HG03025 (cell line): ENCODE measurements around the gene PPP1R18.
"Not testable (repeated sequence)": the region's sequence is repeated elsewhere in the genome, so short reads cannot be mapped to it uniquely, and the experiment has no call there.

Source experiments
- ATAC-seq: cut with Tn5 transposase; IDR thresholded peaks from one replicate; pipeline ENCODE4 v1.9.1; 2021; ENCODE audit warnings: mild to moderate bottlenecking, moderate library complexity; ENCODE audit not compliant: unreplicated experiment, low FRiP score

Gene PPP1R18

GRCh38 chr6:30672445-30673253, 13.8 kb downstream of the PPP1R18 start, which contains the start of gene DHX16:
Gene DHX16, minus strand, starts transcription at chr6:30673006. Its CDS starts 165 bp downstream, at chr6:30672841.
- peak; percentile 67 for ATAC-seq

GRCh38 chr6:30670760-30671527, 15.5 kb downstream of the PPP1R18 start:
- ATAC-seq, result no peak

- ATAC-seq, result not testable (repeated sequence)
These were observed 20.1 kb downstream of the PPP1R18 start for GRCh38 chr6:30666300-30666699.

- ATAC-seq, result no peak
These were observed 21.3 kb downstream of the PPP1R18 start for GRCh38 chr6:30664994-30665767.

GRCh38 chr6:30657922-30658321, 28.5 kb downstream of the PPP1R18 start:
- ATAC-seq, result not testable (repeated sequence)

GRCh38 chr6:30657454-30657853, 29.0 kb downstream of the PPP1R18 start:
- no peak for ATAC-seq

GRCh38 chr6:30656513-30656912, 29.9 kb downstream of the PPP1R18 start:
- no peak for ATAC-seq

- ATAC-seq, result no peak
These were observed 30.7 kb downstream of the PPP1R18 start for GRCh38 chr6:30655743-30656094.

GRCh38 chr6:30654798-30655742, 31.4 kb downstream of the PPP1R18 start:
- ATAC-seq, result no peak

GRCh38 chr6:30651143-30651542, 35.3 kb downstream of the PPP1R18 start:
- no peak for ATAC-seq

- ATAC-seq, result peak; percentile 55
These were observed 39.0 kb downstream of the PPP1R18 start for GRCh38 chr6:30647242-30648116.

- ATAC-seq, result peak; percentile 42
These were observed 39.8 kb downstream of the PPP1R18 start, which contains the start of gene C6orf136 for GRCh38 chr6:30646450-30647241. Gene C6orf136, plus strand, starts transcription at chr6:30647133. Its CDS starts 99 bp downstream, at chr6:30647232.

GRCh38 chr6:30645989-30646388, 40.5 kb downstream of the PPP1R18 start:
- ATAC-seq, result no peak

- no peak for ATAC-seq
These were observed 41.7 kb downstream of the PPP1R18 start for GRCh38 chr6:30644769-30645168.

- no peak for ATAC-seq
These were observed 42.8 kb downstream of the PPP1R18 start for GRCh38 chr6:30643656-30644055.

GRCh38 chr6:30641048-30641447, 45.4 kb downstream of the PPP1R18 start:
- ATAC-seq, result no peak

- no peak for ATAC-seq
These were observed 46.0 kb downstream of the PPP1R18 start for GRCh38 chr6:30640481-30640880.

GRCh38 chr6:30635834-30636233, 50.6 kb downstream of the PPP1R18 start:
- no peak for ATAC-seq
